Parathyroid adenoma (tissue), 2 donors: Measurements from ENCODE around the gene ATP5PF.

ENCODE experiments used
- H2AFZ ChIP-seq: fragments of 300-600 bp; sonication (generic); one replicate; pipeline ENCODE4 v1.7.0; 2017; ENCODE audit warnings: antibody characterized with exemption, mild to moderate bottlenecking
- H3K27ac ChIP-seq: fragments of 300-600 bp; sonication (generic); one replicate; pipeline ENCODE4 v1.7.0; 2017
- H3K27me3 ChIP-seq: fragments of 300-600 bp; sonication (generic); one replicate; pipeline ENCODE4 v1.7.0; 2017; ENCODE audit warnings: low read length; ENCODE audit not compliant: control insufficient read depth, insufficient read depth
- H3K36me3 ChIP-seq: fragments of 300-600 bp; sonication (generic); one replicate; pipeline ENCODE4 v1.7.0; 2017; ENCODE audit warnings: low read length; ENCODE audit not compliant: control insufficient read depth, insufficient read depth
- H3K4me1 ChIP-seq: fragments of 300-600 bp; sonication (generic); one replicate; pipeline ENCODE4 v1.7.0; 2017; ENCODE audit warnings: control low read depth
- H3K4me2 ChIP-seq: fragments of 300-600 bp; sonication (generic); one replicate; pipeline ENCODE4 v1.7.0; 2017; ENCODE audit warnings: low read length
- H3K4me3 ChIP-seq: fragments of 300-600 bp; sonication (generic); one replicate; pipeline ENCODE4 v1.7.0; 2017; ENCODE audit warnings: low read depth, low read length
- H3K79me2 ChIP-seq: fragments of 300-600 bp; sonication (generic); one replicate; pipeline ENCODE4 v1.7.0; 2017; ENCODE audit warnings: control low read depth
- H3K9ac ChIP-seq: fragments of 300-600 bp; sonication (generic); one replicate; pipeline ENCODE4 v1.7.0; 2017; ENCODE audit warnings: mild to moderate bottlenecking
- H3K9me3 ChIP-seq: fragments of 300-600 bp; sonication (generic); one replicate; pipeline ENCODE4 v1.7.0; 2017; ENCODE audit warnings: low read length; ENCODE audit not compliant: control insufficient read depth
- TF ChIP-seq, protein P1 (sequence below): fragments of 300-600 bp; sonication (generic); IDR thresholded peaks from one replicate; pipeline ENCODE4 v1.7.0; 2017; ENCODE audit warnings: antibody characterized with exemption, mild to moderate bottlenecking
- donor health status: primary hyperparathyroidism.

The ATP5PF gene

DNA sequence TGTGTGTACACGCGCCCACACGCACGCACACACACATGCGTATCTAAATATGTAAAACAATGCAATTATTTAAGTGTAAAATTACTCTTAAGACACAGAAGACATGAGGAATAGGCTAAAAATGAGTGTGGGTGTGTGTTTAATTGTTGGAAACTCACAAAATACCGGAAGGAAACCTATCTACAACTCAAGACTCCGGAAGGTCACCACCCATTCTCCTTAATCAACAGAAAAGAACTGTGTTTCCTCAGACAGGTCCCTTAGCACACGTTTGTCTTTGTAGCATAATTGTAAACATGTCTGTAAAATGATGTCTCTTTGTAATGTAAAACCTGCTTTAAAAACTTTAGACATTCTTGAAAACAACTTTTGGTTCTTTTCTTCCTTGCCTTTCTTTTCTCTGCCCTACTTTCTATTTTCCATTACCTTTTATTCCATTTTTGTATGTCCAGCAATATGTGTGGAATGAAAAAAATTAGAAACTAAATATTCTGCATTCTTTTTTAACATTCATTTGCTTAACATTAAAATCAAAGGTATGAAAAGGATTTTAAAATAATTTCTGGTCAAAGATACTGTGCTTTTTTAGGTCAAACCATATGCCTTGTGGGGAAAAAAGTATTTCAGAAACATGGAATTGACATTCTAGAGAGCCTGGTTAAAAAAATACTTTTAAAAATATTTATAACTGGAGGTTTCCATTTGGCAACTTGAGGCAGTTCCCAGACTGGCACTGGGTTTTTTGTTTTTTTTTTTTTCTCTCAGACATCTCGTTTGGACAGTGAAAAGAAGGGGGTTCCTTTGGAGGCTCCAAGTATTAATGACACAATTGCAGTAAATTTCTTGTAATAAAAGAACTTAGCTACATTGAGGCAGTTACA, 46.2 kb downstream of the ATP5PF start:
- Histone ChIP-seq H3K4me2 (no peak overlapping the region), H3K36me3 (no peaks in the 10 kb centered on the region), H2AFZ (no peak overlapping the region), H3K4me3 (no peak overlapping the region), H3K4me1 (no peaks in the 10 kb centered on the region), H3K79me2 (no peaks in the 10 kb centered on the region), H3K9ac (no peak overlapping the region), H3K27ac (peak overlapping the region; percentile 43), H3K9me3 (no peaks in the 10 kb centered on the region), H3K27me3 (no peaks in the 10 kb centered on the region)
- TF ChIP-seq, protein P1, sequence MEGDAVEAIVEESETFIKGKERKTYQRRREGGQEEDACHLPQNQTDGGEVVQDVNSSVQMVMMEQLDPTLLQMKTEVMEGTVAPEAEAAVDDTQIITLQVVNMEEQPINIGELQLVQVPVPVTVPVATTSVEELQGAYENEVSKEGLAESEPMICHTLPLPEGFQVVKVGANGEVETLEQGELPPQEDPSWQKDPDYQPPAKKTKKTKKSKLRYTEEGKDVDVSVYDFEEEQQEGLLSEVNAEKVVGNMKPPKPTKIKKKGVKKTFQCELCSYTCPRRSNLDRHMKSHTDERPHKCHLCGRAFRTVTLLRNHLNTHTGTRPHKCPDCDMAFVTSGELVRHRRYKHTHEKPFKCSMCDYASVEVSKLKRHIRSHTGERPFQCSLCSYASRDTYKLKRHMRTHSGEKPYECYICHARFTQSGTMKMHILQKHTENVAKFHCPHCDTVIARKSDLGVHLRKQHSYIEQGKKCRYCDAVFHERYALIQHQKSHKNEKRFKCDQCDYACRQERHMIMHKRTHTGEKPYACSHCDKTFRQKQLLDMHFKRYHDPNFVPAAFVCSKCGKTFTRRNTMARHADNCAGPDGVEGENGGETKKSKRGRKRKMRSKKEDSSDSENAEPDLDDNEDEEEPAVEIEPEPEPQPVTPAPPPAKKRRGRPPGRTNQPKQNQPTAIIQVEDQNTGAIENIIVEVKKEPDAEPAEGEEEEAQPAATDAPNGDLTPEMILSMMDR, result no peak

DNA sequence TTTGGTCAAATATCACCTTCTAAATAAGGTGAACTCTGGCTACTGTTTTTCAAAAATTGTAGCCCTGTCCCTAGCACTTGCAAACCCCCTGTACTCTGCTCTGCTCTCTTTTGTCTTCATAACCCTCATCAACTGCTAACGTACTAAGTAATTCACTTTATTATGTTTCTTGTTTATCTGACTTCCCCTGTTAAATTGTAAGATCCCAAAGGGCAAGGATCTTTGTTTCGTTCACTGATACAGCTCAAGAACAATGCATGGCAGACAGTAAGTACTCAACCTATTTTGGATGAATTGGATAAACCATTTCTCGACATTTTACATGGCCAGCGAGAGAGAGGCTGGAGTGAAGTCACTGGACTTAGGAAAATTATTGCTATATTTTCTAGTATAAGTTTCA, 46.9 kb downstream of the ATP5PF start:
- Histone ChIP-seq H3K4me3 (no peak overlapping the region), H3K79me2 (no peaks in the 10 kb centered on the region), H3K27me3 (no peaks in the 10 kb centered on the region), H3K4me1 (no peaks in the 10 kb centered on the region), H3K9ac (no peak overlapping the region), H3K9me3 (no peaks in the 10 kb centered on the region), H3K36me3 (no peaks in the 10 kb centered on the region), H3K27ac (peak overlapping the region; percentile 43), H3K4me2 (no peak overlapping the region), H2AFZ (no peak overlapping the region)
- TF ChIP-seq, protein P1, result no peak

DNA sequence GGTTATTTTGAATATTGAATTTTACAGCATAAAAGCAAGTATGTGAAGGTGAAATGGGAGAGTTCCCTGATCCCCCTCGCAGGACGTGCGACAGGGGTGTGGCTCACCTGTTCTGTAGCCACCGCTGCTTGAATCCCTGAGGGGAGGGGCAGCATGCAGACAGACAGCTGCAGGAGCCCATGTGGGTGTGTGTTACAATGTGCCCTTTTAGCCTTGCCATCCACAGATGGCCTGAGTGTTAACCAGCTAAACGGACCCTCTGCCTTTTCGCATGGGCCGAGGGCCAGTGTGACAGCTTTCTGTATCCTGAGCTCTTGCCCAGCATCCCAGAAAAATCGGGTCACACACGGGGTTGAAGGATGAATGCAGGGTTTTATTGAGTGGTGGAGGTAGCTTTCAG, 52.3 kb downstream of the ATP5PF start:
- Histone ChIP-seq H3K4me2 (no peak overlapping the region), H3K79me2 (no peaks in the 10 kb centered on the region), H3K4me3 (no peak overlapping the region), H3K9ac (no peak overlapping the region), H3K4me1 (no peaks in the 10 kb centered on the region), H3K27ac (no peak overlapping the region), H3K9me3 (no peaks in the 10 kb centered on the region), H3K36me3 (no peaks in the 10 kb centered on the region), H3K27me3 (no peaks in the 10 kb centered on the region), H2AFZ (no peak overlapping the region)
- TF ChIP-seq, protein P1, result no peak

DNA sequence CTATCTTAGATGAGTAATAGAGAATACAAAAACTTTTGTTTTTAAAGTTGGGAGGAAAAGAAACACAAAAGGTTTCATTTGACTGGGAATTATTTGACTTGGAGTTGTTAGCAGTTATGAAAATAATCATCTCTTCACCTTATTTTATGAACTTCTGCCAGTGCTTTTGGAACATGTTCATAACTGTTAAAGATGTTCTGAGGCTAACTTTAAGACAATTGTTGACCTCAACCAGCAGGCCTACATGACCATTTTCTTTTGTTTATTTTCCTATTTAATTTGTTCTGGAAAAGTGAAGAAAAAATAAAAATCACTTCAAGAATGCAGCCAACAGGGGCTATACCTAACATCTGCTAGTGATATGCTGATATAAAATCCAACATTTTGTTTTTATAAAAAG, 58.3 kb downstream of the ATP5PF start:
- Histone ChIP-seq H3K4me2 (no peak overlapping the region), H3K9me3 (no peaks in the 10 kb centered on the region), H3K4me3 (no peak overlapping the region), H3K27ac (no peak overlapping the region), H3K4me1 (no peaks in the 10 kb centered on the region), H3K79me2 (no peaks in the 10 kb centered on the region), H3K36me3 (no peaks in the 10 kb centered on the region), H3K27me3 (no peaks in the 10 kb centered on the region), H3K9ac (no peak overlapping the region), H2AFZ (no peak overlapping the region)
- TF ChIP-seq, protein P1, result no peak
